HPDE6-E6E7 (cell line): ENCODE measurements around the gene PRKCE.
A peak's percentile ranks its signal among the peaks of the same experiment; 100 is the strongest.
"Not testable (repeated sequence)": the region's sequence is repeated elsewhere in the genome, so short reads cannot be mapped to it uniquely, and the experiment has no call there.

Experiments used
- DNase-seq: peaks from one replicate; pipeline ENCODE4 v3.0.0; 2011; ENCODE audit warnings: missing footprints; ENCODE audit errors: extremely low spot score

The PRKCE gene

GRCh38 chr2:45698554-45698953 is 47.1 kb downstream of the PRKCE start:
- DNase-seq = no peak

DNA sequence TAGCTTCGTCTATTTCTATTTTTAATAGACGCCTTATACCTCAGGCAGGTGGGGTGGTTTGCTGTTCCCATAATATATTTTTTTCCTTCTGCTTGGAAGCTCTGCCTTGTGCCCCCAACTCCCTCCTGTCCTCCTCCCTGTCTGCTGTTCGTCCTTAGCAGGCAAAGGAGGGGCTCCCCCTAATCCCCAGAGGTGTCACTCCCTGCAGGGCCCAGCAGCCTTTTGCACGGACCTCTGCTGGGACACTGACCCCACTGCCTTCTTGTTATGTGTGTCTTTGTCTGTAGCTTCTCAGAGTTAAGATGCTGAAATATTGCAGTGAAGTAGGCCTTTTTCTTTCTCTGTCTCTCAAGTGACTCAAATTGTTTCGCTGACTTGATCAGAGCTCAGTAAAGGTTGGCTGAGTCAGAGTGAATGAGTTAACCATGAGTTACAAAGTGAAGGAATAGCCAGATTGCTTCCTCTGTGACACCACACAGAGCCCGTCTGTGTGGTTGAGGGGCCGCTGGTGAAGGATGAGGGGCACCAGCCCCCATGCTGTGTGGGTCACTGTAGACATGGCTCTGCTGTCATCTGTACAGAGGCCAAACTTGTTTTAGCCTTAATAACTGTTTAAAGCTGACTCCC is 47.7 kb downstream of the PRKCE start:
- peak; percentile 69 for DNase-seq

DNA sequence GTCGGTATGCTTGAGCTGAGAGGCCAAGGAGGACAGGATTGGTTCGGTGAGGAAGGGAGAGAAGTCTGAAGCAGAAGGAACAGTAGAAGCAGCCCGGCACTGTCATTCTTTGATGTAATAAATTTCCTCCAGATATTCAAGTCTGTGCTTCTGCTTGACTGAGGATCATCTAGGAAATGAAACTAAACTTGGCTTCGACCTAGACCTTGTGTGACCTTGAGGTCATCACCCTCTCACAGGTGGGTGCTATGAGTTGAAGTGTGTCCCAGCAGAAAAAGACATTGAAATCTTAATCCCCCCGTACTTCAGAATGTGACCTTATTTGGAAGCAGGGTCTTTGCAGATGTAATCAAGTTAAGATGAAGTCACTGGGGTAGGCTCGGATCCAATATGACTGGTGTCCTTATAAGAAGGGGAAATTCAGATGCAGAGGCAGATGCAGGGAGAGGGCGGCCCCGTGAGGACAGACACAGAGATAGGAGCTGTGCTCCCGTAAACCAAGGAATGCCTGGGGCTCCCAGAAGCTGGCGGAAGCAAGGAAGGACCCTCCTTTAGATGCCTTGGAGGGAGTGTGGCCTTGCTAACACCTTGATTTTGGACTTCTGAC is 49.0 kb downstream of the PRKCE start:
- no peak for DNase-seq

- DNase-seq = no peak
Observed at GRCh38 chr2:45705233-45705632, 53.8 kb downstream of the PRKCE start.

GRCh38 chr2:45706033-45706432 is 54.6 kb downstream of the PRKCE start:
- DNase-seq = no peak

DNA sequence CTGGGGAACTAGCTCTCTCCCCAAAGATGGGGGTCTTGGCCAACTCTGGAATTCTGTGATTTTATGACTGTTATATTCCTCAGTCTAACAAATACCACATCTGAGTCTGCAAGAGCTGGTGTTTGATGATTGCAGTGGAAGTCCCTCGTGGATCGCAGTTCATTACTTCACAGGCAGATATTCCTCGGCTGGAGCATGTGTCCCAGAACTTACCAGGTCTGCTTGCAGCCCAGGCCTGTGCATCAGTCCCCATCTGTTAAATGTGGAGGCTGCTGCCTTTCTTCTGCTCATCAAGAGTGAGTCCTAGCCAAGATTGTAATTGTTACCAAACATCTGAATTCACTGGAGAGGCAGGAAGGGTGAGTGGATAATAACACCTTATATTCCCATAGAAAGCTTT is 55.5 kb downstream of the PRKCE start:
- DNase-seq = no peak

DNA sequence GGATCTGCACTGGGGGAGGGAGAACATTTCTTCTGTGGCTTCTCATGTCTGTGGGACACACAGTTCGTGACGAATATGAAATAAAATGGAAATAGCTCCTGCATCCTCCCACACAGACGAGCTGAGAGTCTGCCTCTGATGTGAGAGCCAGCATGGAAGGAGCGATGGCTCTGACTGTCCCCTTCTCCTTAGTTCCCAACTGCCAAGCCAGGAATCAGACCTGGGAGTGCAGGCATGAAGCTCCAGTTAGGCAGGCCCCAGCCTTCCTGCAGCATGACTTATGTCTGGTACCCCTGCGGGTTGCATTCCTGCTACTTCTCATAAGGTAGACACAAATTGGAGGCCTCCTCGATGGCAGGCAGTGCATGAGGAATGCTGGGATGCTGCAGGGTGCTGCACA is 56.2 kb downstream of the PRKCE start:
- no peak for DNase-seq

DNA sequence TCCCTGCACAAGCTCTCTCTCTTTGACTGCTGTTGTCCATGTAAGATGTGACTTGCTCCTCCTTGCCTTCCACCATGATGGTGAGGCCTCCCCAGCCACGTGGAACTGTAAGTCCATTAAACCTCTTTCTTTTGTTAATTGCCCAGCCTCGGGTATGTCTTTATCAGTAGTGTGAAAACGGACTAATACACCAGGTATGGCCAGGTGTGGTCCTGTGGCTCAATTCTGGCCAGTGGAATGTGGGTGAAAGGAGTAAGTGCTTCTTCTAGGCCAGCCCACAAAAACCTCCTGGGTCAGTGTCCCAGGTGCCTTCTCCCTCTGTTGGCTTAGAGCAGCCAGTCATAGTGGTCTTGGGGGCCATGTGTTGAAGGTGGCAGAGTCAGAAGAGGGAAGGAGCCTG is 57.0 kb downstream of the PRKCE start:
- DNase-seq = no peak

GRCh38 chr2:45709137-45709536 is 57.7 kb downstream of the PRKCE start:
- DNase-seq = no peak

DNA sequence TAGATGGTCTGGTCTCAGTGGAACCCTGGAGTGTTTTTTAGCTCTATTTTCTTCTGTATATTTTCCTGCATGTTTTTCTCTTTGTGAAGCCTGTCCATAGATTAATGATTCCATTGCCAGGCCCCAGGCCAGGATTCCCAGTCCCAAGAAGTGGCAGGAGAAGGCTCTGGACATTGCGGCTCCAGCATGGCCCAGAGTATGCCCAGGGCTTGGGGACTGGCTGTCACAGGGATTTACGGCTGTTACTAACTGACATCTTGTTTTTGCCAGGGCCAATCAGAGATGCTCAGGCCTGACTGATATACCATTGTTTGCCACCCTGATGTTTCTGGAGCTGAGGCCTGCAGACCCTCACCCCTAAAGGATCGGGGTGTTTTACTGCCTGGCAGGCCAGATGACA is 59.0 kb downstream of the PRKCE start:
- DNase-seq = no peak

DNA sequence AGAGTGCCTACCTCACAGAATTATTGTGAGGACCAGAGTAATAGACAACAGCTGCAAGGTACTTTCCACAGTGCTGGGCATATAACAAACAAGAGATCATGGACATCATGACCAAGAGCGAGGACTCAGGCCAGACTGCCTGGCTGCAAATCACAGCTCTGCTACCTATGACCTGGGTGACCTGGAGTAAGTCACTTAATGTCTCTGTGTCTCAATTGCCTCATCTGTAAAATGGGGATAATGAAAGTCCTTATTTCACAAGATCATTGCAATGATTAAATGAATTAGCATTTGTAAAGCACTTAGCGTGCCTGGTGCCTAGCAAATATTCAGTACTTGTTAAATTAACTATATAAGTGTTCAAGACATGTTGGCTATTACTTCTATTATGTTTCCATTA is 59.7 kb downstream of the PRKCE start:
- no peak for DNase-seq

DNA sequence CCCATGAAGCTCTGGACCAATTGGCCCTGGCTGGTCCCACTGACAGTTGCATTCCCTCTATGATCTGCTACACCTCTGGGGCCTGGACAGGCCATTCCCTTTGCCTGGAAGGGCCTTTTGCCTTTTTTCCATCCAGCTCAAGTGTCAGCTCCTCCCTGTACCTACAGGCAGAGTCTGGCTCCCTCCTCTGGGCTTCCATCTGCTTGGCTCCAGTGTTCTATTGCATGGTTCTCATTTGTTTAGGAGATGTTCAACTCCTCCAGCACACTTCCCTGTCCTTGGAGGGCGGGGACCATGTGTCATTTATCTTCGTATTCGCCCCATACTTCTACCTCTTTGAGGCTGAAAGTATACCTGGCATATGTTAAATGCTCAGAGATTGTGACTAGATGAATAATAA is 61.1 kb downstream of the PRKCE start:
- DNase-seq = no peak

- DNase-seq = no peak
Observed at GRCh38 chr2:45713136-45713535, 61.7 kb downstream of the PRKCE start.

- DNase-seq = no peak
Observed at GRCh38 chr2:45713591-45713990, 62.1 kb downstream of the PRKCE start.

- DNase-seq = no peak
Observed at GRCh38 chr2:45714679-45715078, 63.2 kb downstream of the PRKCE start.

GRCh38 chr2:45715601-45716379 is 64.3 kb downstream of the PRKCE start:
- DNase-seq = no peak

GRCh38 chr2:45716432-45716831 is 65.0 kb downstream of the PRKCE start:
- DNase-seq = not testable (repeated sequence)

- DNase-seq = no peak
Observed at GRCh38 chr2:45716915-45717314, 65.4 kb downstream of the PRKCE start.

- DNase-seq = no peak
Observed at GRCh38 chr2:45720210-45720609, 68.7 kb downstream of the PRKCE start.

DNA sequence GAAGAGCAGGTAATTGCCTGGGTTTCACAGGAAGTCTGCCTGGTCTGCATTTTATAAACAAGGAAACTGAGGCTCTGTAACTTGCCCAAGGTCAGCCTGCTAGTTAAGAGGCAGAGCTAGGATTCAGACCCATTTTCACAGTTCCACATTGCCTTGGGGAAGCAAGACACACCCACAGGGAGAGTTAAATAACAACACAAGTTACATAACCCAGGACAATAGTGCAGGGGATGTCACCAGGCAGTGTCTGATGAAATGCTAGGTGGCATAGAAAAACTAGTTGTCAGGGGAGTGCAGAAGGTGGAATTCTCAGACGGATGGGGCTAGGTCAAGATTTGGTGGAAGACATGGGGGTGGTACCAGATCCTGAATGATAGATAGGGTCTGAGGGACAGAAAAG is 69.7 kb downstream of the PRKCE start:
- DNase-seq = no peak

GRCh38 chr2:45722477-45722876 is 71.0 kb downstream of the PRKCE start:
- DNase-seq = no peak

- DNase-seq = no peak
Observed at GRCh38 chr2:45723857-45724256, 72.4 kb downstream of the PRKCE start.

DNA sequence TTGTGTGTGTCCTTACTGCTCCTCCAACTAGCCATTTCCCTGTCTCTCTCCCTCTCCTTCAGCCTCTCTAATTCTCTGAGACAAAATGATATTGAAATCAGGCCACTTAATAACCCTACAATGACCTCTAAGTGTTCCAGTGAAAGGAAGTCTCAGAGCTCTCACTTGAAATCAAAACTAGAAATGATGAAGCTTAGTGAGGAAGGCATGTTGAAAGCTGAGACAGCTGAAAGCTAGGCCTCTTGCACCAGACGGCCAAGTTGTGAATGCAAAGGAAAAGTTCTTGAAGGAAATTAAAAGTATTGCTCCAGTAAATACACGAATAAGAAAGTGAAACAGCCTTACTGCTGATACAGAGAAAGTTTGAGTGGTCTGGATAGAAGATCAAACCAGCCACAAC is 72.9 kb downstream of the PRKCE start:
- no peak for DNase-seq
